ENCODE results near the gene GPS2. TPM values are rescaled to one million over a fixed set of nuclear protein-coding genes. Genes with fewer than 3 reads are reported as not detected.
A peak's percentile ranks its signal among the peaks of the same experiment; 100 is the strongest.

The GPS2 gene
- total and polyA plus RNA-seq, 2 donors (not counting 1 experiment from before 2014, with no cell fraction given), result 137 to 225 TPM

DNA sequence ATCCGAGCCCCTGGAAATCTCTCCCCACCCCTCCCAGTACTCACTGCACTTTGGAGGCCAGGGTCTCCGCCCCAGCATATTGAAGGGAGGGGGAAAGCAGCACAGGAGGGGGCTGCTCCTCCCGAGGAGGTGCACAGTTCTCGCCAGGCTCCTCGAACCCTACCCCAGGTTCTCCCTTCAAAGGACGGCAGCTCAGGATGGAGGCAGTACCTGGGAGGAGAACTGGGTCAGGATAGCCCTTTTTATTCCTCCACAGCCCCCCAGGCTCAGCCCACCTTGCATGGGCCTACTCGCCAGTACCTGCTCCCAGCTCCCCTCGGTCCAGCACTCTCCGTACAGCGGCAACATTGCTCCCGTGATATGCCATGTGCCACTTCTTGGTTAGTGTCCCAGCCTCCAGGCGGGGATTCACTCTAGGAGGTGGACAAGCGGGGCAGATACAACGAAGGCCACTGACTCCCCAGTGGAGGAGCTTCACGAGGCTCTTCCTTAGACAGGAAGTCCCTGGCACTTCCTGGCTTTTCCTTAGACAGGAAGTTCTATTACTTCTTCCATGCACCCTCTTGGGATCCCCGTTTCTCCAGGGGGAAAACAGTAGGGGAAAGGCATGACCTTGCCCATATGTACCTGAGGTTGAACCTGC, 2.1 kb upstream of the GPS2 start:
- POLR2A ChIA-PET, result interaction anchor here (1.3 kb wide), 1 partner anchor 9 kb away, joined by 4 read pairs; no protein-coding TSS in a partner anchor
- H3K4me3 Mint-ChIP-seq, result peak overlapping the region; percentile 64
- H3K27me3 Mint-ChIP-seq, result no peaks in the 10 kb centered on the region
- no peak overlapping the region for H2AFZ ChIP-seq (ENCODE audit: insufficient read depth, low read depth, low read length, poor library complexity, severe bottlenecking)
- H3K4me1 Mint-ChIP-seq, result peaks cover 37% of the 10 kb centered on the region
- intact Hi-C loops (cut with micrococcal nuclease), result no loop called here
- peaks cover 5 to 67% of the 10 kb centered on the region in 2 experiments for H3K36me3 ChIP-seq (replicated peaks in 1 of 2; ENCODE audit: control extremely low read depth in 1 of 2, control insufficient read depth in 1 of 2, extremely low read depth in 1 of 2, insufficient read depth in 2 of 2, low read length in 1 of 2)
- 94% methylated on average over 11 of the region's 16 CpGs for WGBS (ENCODE audit: insufficient coverage)
- H3K9me3 ChIP-seq (ENCODE audit: control extremely low read depth in 1 of 3, control insufficient read depth in 2 of 3, insufficient read depth in 1 of 3, low read length in 2 of 3), result no peaks in the 10 kb centered on the region
- H3K4me2 ChIP-seq (replicated peaks; ENCODE audit: low read depth, low read length, poor library complexity, severe bottlenecking), result no peak overlapping the region
- ATAC-seq (ENCODE audit: low read depth) (no peak), DNase-seq (no peak)
- peaks cover 17 to 28% of the 10 kb centered on the region in 2 donors for H3K4me1 ChIP-seq (ENCODE audit: control insufficient read depth in 2 of 2, insufficient read depth in 2 of 2, low read length in 2 of 2)
- peaks cover 37% of the 10 kb centered on the region for H3K79me2 ChIP-seq (ENCODE audit: control insufficient read depth, insufficient read depth, low read length)
- H3K27ac ChIP-seq (ENCODE audit: low read length in 2 of 2), result no peak overlapping the region
- no peaks in the 10 kb centered on the region for H3K27me3 ChIP-seq (replicated peaks in 1 of 4; ENCODE audit: control extremely low read depth in 1 of 4, control insufficient read depth in 3 of 4, insufficient read depth in 4 of 4, low read length in 3 of 4)
- CTCF ChIA-PET, result interaction anchor here (2.2 kb wide), 1 partner anchor 19 kb away, joined by 5 read pairs; the partner anchor contains the start of gene ACAP1
- TF ChIP-seq CTCF (IDR thresholded peaks at IDR 0.05) (no peak), EZH2 (IDR thresholded peaks at IDR 0.05; ENCODE audit: borderline replicate concordance, insufficient read depth, low read depth, low read length, poor library complexity, severe bottlenecking) (no peak)
- H4K20me1 ChIP-seq (ENCODE audit: control insufficient read depth, insufficient read depth, low read length, poor library complexity, severe bottlenecking), result peaks cover 26% of the 10 kb centered on the region
- H3K27ac Mint-ChIP-seq, result peak overlapping the region; percentile 59
- no peak overlapping the region for H3K4me3 ChIP-seq (ENCODE audit: control extremely low read depth in 1 of 5, extremely low read depth in 1 of 5, insufficient read depth in 1 of 5, low read depth in 2 of 5, low read length in 4 of 5)
- H3K9ac ChIP-seq (ENCODE audit: low read length), result no peak overlapping the region
- H3K9me3 Mint-ChIP-seq (ENCODE audit: insufficient read depth), result no peaks in the 10 kb centered on the region
